OCI-LY3 (cell line): ENCODE results near the gene PLEKHM1.
"Not testable (repeated sequence)": the region's sequence is repeated elsewhere in the genome, so short reads cannot be mapped to it uniquely, and the experiment has no call there.

Experiments
- EZH2phosphoT487 ChIP-seq: fragments of 200-600 bp; shearing (Covaris generic); IDR thresholded peaks from 2 replicates; pipeline ENCODE4 v1.6.1; 2018; ENCODE audit warnings: antibody characterized with exemption, mixed run types, low read depth
- TF ChIP-seq, protein P1 (sequence below): fragments of 200-600, 300-600 bp; sonication (generic); IDR thresholded peaks from 2 replicates; pipeline ENCODE4 v1.5.1; 2014; ENCODE audit warnings: antibody characterized with exemption, low read length, low read depth

DNA sequence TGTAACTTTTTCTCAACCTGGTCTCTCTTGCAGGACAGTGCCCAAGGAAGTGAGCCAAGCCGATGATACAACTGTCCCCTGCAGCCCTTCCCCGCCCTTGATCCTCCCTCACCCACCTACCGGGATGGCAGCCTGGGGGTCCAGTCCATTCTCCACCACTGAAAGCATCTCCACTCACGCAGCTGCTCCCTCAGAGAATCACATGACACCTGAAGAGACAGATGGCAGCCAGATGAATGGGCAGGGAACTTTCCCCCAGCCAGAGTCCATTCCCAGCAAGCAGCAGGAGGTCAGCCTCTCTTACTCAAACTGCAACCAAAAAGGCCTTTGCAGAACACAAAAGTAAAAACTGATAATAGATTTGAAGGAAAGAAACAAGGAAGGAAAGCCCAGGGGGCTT, 8.2 kb downstream of the PLEKHM1 start:
- TF ChIP-seq, protein P1, sequence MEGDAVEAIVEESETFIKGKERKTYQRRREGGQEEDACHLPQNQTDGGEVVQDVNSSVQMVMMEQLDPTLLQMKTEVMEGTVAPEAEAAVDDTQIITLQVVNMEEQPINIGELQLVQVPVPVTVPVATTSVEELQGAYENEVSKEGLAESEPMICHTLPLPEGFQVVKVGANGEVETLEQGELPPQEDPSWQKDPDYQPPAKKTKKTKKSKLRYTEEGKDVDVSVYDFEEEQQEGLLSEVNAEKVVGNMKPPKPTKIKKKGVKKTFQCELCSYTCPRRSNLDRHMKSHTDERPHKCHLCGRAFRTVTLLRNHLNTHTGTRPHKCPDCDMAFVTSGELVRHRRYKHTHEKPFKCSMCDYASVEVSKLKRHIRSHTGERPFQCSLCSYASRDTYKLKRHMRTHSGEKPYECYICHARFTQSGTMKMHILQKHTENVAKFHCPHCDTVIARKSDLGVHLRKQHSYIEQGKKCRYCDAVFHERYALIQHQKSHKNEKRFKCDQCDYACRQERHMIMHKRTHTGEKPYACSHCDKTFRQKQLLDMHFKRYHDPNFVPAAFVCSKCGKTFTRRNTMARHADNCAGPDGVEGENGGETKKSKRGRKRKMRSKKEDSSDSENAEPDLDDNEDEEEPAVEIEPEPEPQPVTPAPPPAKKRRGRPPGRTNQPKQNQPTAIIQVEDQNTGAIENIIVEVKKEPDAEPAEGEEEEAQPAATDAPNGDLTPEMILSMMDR = not testable (repeated sequence)
- TF ChIP-seq EZH2phosphoT487 = not testable (repeated sequence)
